Osteocyte (in vitro differentiated cells): ENCODE data around the gene MIAT. TPM values are rescaled to one million over a fixed set of nuclear protein-coding genes. Genes with fewer than 3 reads are reported as not detected.

Source experiments
- DNase-seq: peaks from one replicate; pipeline ENCODE4 v3.0.0; 2021; ENCODE audit warnings: mixed read lengths; ENCODE audit not compliant: unreplicated experiment; ENCODE audit errors: extremely low spot score
- H3K27ac Mint-ChIP-seq: one replicate; pipeline ENCODE4 v1.8.0; 2021; ENCODE audit warnings: mild to moderate bottlenecking, mixed read lengths; ENCODE audit not compliant: unreplicated experiment
- H3K27me3 Mint-ChIP-seq: one replicate; pipeline ENCODE4 v1.8.0; 2021; ENCODE audit warnings: mixed read lengths; ENCODE audit not compliant: unreplicated experiment
- H3K36me3 Mint-ChIP-seq: one replicate; pipeline ENCODE4 v1.8.0; 2021; ENCODE audit warnings: mixed read lengths; ENCODE audit not compliant: unreplicated experiment
- H3K4me1 Mint-ChIP-seq: one replicate; pipeline ENCODE4 v1.8.0; 2021; ENCODE audit warnings: mixed read lengths; ENCODE audit not compliant: unreplicated experiment
- H3K4me3 Mint-ChIP-seq: one replicate; pipeline ENCODE4 v1.8.0; 2021; ENCODE audit warnings: mild to moderate bottlenecking, moderate library complexity, mixed read lengths; ENCODE audit not compliant: unreplicated experiment
- H3K9me3 Mint-ChIP-seq: one replicate; pipeline ENCODE4 v1.8.0; 2021; ENCODE audit warnings: mixed read lengths; ENCODE audit not compliant: unreplicated experiment
- CTCF ChIP-seq: fragments of 200-600 bp; sonication (generic); IDR thresholded peaks from 2 replicates; pipeline ENCODE4 v1.5.0; 2021; ENCODE audit warnings: antibody characterized with exemption, mild to moderate bottlenecking, moderate library complexity
- total RNA-seq: library from RNA; stranded (reverse); gene quantifications from 2 replicates; pipeline ENCODE4 v1.2.1, GENCODE V29; 2021

MIAT gene
- total RNA-seq, 1 donor from 2014 or later = 3.3 TPM

DNA sequence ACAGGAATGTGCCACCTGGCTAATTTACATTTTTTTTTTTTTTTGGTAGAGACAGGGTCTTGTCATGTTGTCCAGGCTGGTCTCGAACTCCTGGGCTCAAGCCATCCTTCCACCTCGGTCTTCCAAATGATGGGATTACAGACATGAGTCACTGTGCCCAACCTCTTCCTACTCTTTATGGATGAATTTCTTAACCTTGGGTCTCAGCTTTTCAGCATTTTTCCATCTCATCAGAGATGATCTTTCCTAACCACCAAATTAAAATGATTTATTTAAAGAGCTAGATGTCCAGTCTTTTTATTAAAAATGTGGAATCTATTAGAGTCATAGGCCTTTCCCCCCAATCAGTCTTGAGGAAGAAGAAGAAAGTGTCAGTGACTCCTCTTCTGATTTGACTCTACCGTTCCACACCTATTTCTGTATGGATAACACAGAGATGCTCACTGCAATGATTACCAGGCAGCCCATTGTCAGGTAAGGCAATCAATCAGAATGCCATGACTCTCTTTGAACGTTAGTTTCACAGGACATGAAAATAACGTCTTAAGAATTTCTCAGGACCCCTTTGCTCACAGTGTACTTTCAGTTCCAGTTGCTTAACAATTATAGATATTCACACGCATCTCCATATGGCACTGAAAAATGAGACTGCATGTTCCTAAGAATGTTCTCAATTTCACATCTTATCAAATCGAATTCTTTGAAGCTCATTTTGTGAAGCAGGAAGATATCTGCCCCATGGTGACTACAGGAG, 51.0 kb downstream of the MIAT start:
- DNase-seq = no peak
- no peaks in the 10 kb centered on the region for H3K27me3 Mint-ChIP-seq
- peaks cover 19% of the 10 kb centered on the region for H3K36me3 Mint-ChIP-seq
- H3K9me3 Mint-ChIP-seq = peaks cover 13% of the 10 kb centered on the region
- no peak overlapping the region for H3K4me3 Mint-ChIP-seq
- H3K27ac Mint-ChIP-seq = no peak overlapping the region
- TF ChIP-seq CTCF = no peak
- peaks cover 43% of the 10 kb centered on the region for H3K4me1 Mint-ChIP-seq

GRCh38 chr22:26709617-26710390, 52.4 kb downstream of the MIAT start:
- peaks cover 53% of the 10 kb centered on the region for H3K4me1 Mint-ChIP-seq

GRCh38 chr22:26711205-26711963, 54.0 kb downstream of the MIAT start:
- Mint-ChIP-seq H3K27me3 (no peaks in the 10 kb centered on the region), H3K36me3 (peaks cover 21% of the 10 kb centered on the region), H3K4me3 (no peak overlapping the region), H3K9me3 (peaks cover 13% of the 10 kb centered on the region), H3K4me1 (peaks cover 47% of the 10 kb centered on the region), H3K27ac (no peak overlapping the region)
- DNase-seq = no peak
- no peak for TF ChIP-seq CTCF

More at GRCh38 chr22:26709617-26710390, 52.4 kb downstream of the MIAT start:
- TF ChIP-seq CTCF = no peak
- Mint-ChIP-seq H3K36me3 (peaks cover 19% of the 10 kb centered on the region), H3K9me3 (peaks cover 13% of the 10 kb centered on the region), H3K27ac (peak overlapping the region; percentile 44), H3K4me3 (no peak overlapping the region), H3K27me3 (no peaks in the 10 kb centered on the region)
- no peak for DNase-seq

GRCh38 chr22:26712158-26712557, 54.8 kb downstream of the MIAT start:
- TF ChIP-seq CTCF = no peak
- Mint-ChIP-seq H3K27me3 (no peaks in the 10 kb centered on the region), H3K4me1 (peaks cover 47% of the 10 kb centered on the region), H3K4me3 (no peak overlapping the region), H3K9me3 (peaks cover 8% of the 10 kb centered on the region), H3K27ac (no peak overlapping the region), H3K36me3 (peaks cover 20% of the 10 kb centered on the region)
- DNase-seq = no peak
